PC-3 (cell line): ENCODE results near the gene UBXN1. TPM values are rescaled to one million over a fixed set of nuclear protein-coding genes. Genes with fewer than 3 reads are reported as not detected.
A peak's percentile ranks its signal among the peaks of the same experiment; 100 is the strongest.

Experiments used
- ATAC-seq: fragments of 200-7000 bp; cut with Tn5 transposase; 2 replicates; pipeline ENCODE4 v1.9.1; 2020; ENCODE audit warnings: mild to moderate bottlenecking, moderate library complexity
- BruUV-seq: library from RNA; stranded (reverse); fragments of 400-500 nt; replicated peaks from 2 replicates; lab custom pipeline; 2021; lab: Mats Ljungman, UMichigan
- CTCF ChIA-PET: fragments of 300-600 bp; sonication (Branson Sonifier 250); formaldehyde crosslinking; loops from one replicate; lab custom pipeline; 2022; ENCODE audit warnings: antibody characterized with exemption; lab: Charles Lee
- POLR2A ChIA-PET: fragments of 300-600 bp; sonication (Branson Sonifier 250); formaldehyde crosslinking; loops from one replicate; lab custom pipeline; 2022; ENCODE audit warnings: antibody characterized with exemption; ENCODE audit not compliant: unreplicated experiment; lab: Charles Lee
- DNase-seq: peaks from one replicate; pipeline ENCODE4 v3.0.0-alpha.2; 2015
- H2AFZ ChIP-seq: fragments of 300-600 bp; sonication (generic); 2 replicates; pipeline ENCODE4 v1.6.0; 2016; ENCODE audit warnings: antibody characterized with exemption, low read length
- H3F3A ChIP-seq: fragments of 300-600 bp; sonication (generic); one replicate; pipeline ENCODE4 v1.6.0; 2017; ENCODE audit warnings: antibody characterized with exemption, low read length, control low read depth, mild to moderate bottlenecking; ENCODE audit not compliant: unreplicated experiment
- H3K27ac ChIP-seq: fragments of 300-600 bp; sonication (generic); 2 replicates; pipeline ENCODE4 v1.5.1; 2016; ENCODE audit warnings: mild to moderate bottlenecking, low read length
- H3K27me3 ChIP-seq: fragments of 300-600 bp; sonication (generic); 2 replicates; pipeline ENCODE4 v1.6.1; 2016; ENCODE audit warnings: low read length, mixed read lengths
- H3K36me3 ChIP-seq: fragments of 300-600 bp; sonication (generic); 2 replicates; pipeline ENCODE4 v1.6.1; 2016; ENCODE audit warnings: low read depth, mixed run types, low read length, mixed read lengths
- H3K4me1 ChIP-seq: fragments of 300-600 bp; sonication (generic); 2 replicates; pipeline ENCODE4 v1.5.1; 2016; ENCODE audit warnings: low read length; ENCODE audit not compliant: insufficient read depth
- H3K4me2 ChIP-seq: fragments of 300-600 bp; sonication (generic); 2 replicates; pipeline ENCODE4 v1.6.0; 2016; ENCODE audit warnings: low read length
- H3K4me3 ChIP-seq: fragments of 300-600 bp; sonication (generic); 2 replicates; pipeline ENCODE4 v1.5.1; 2016; ENCODE audit warnings: mild to moderate bottlenecking, low read length, mixed read lengths
- H3K79me2 ChIP-seq: fragments of 300-600 bp; sonication (generic); 2 replicates; pipeline ENCODE4 v1.6.1; 2017; ENCODE audit warnings: low read length, mixed read lengths
- H3K9ac ChIP-seq: fragments of 300-600 bp; sonication (generic); 2 replicates; pipeline ENCODE4 v1.6.0; 2016; ENCODE audit warnings: mild to moderate bottlenecking, low read length
- H3K9me2 ChIP-seq: fragments of 300-600 bp; sonication (generic); replicated peaks from 2 replicates; pipeline ENCODE4 v1.6.1; 2016; ENCODE audit warnings: mixed run types, low read length, mixed read lengths
- H3K9me3 ChIP-seq: fragments of 300-600 bp; sonication (generic); 2 replicates; pipeline ENCODE4 v1.6.1; 2016; ENCODE audit warnings: low read length, mixed read lengths
- H4K20me1 ChIP-seq: fragments of 300-600 bp; sonication (generic); 2 replicates; pipeline ENCODE4 v1.6.1; 2016; ENCODE audit warnings: low read length, mixed read lengths
- CTCF ChIP-seq: fragments of 300-600 bp; sonication (generic); conservative IDR thresholded peaks from 2 replicates; pipeline ENCODE4 v1.5.1; 2017; ENCODE audit warnings: antibody characterized with exemption, low read depth, mild to moderate bottlenecking, low read length
- EZH2 ChIP-seq: fragments of 300-600 bp; sonication (generic); IDR thresholded peaks from one replicate; pipeline ENCODE4 v1.6.1; 2017; ENCODE audit warnings: antibody characterized with exemption, mild to moderate bottlenecking, low read length; ENCODE audit not compliant: unreplicated experiment
- EZH2phosphoT487 ChIP-seq: fragments of 300-600 bp; sonication (generic); IDR thresholded peaks from 2 replicates; pipeline ENCODE4 v1.6.1; 2018; ENCODE audit warnings: mild to moderate bottlenecking, antibody characterized with exemption, low read length, borderline replicate concordance
- intact Hi-C: fragments of 100-400 bp; cut with micrococcal nuclease; formaldehyde crosslinking; loops from 2 replicates; pipeline ENCODE4 v1.9.0; 2023
- total RNA-seq: library from RNA; depleted of rRNA; stranded (reverse); fragments of >200 nt; gene quantifications from 2 replicates; pipeline ENCODE4 v1.2.3, GENCODE V29; 2014

UBXN1 gene
- total RNA-seq, 1 experiment from 2014 or later = 190 TPM

GRCh38 chr11:62645671-62645945 lies 33.3 kb downstream of the UBXN1 start:
- BruUV-seq = no TSS peak
- ChIA-PET CTCF (no interaction called here), POLR2A (no interaction called here)
- no peaks in the 10 kb centered on the region for H3K9me3 ChIP-seq
- H4K20me1 ChIP-seq = no peaks in the 10 kb centered on the region
- H3K79me2 ChIP-seq = peaks cover 59% of the 10 kb centered on the region
- no peak for ATAC-seq
- peak overlapping the region; percentile 57 for H2AFZ ChIP-seq
- no peak for DNase-seq
- peak overlapping the region; percentile 95 for H3K4me3 ChIP-seq
- intact Hi-C loops = loop anchor here (5.0 kb wide), 1 partner anchor 33 kb away; the partner anchor contains the start of genes EML3 and ROM1
- peaks cover 30% of the 10 kb centered on the region for H3K36me3 ChIP-seq
- peak overlapping the region; percentile 95 for H3K9ac ChIP-seq
- TF ChIP-seq EZH2 = no peak
- no peak for TF ChIP-seq EZH2phosphoT487
- no peak for TF ChIP-seq CTCF
- no peaks in the 10 kb centered on the region for H3K27me3 ChIP-seq
- no peaks in the 10 kb centered on the region for H3F3A ChIP-seq
- peak overlapping the region; percentile 90 for H3K4me2 ChIP-seq
- peaks cover 10% of the 10 kb centered on the region for H3K4me1 ChIP-seq
- H3K9me2 ChIP-seq = no peaks in the 10 kb centered on the region
- H3K27ac ChIP-seq = peak overlapping the region; percentile 64

DNA sequence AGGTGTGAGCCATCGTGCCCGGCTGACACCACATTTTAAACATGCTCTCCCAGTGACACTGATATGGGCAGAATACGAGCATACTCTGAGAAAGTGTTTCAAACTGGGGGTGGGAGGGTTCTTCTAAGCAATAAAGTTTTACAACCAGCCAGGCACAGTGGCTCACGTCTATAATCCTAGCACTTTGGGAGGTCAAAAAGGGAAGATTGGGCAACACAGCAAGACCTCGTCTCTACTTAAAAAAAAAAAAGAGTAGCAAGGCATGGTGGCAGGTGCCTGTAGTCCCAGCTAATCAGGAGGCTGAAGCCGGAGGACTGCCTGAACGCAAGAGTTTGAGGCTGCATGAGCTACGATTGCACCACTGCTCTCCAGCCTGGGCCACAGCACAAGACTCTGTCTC lies 34.7 kb downstream of the UBXN1 start:
- POLR2A ChIA-PET = no interaction called here
- Histone ChIP-seq H3K4me3 (no peak overlapping the region), H3K4me2 (no peak overlapping the region), H3K27ac (no peak overlapping the region), H3K4me1 (peaks cover 10% of the 10 kb centered on the region), H4K20me1 (no peaks in the 10 kb centered on the region), H2AFZ (no peak overlapping the region), H3K36me3 (peaks cover 29% of the 10 kb centered on the region), H3F3A (no peaks in the 10 kb centered on the region), H3K9me3 (no peaks in the 10 kb centered on the region), H3K9me2 (no peaks in the 10 kb centered on the region), H3K27me3 (no peaks in the 10 kb centered on the region), H3K9ac (no peak overlapping the region), H3K79me2 (peaks cover 65% of the 10 kb centered on the region)
- TF ChIP-seq CTCF (no peak), EZH2phosphoT487 (no peak), EZH2 (no peak)
- BruUV-seq = no TSS peak
- ATAC-seq = no peak
- intact Hi-C loops = no loop called here
- DNase-seq = no peak
- CTCF ChIA-PET = no interaction called here

DNA sequence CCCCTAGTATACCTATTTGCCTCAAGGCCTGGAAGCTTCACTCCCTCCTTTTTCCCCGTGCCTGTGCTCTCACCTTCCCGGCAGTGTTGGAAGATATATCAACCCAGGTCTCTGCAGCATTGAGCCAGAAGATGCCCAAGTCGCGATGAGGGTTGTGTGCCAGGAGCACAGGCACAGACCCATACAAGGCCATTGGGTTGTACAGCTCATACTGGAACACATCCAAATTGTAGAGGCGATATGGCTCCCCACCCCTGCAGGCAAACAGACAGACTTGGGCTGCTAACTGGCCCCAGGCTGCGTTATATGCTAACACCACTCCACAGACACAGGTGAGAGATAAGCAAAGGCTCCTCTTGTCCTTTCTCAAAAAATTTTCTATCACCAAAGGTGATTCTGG lies 46.4 kb downstream of the UBXN1 start:
- no peak for DNase-seq
- intact Hi-C loops = no loop called here
- CTCF ChIA-PET = no interaction called here
- Histone ChIP-seq H3K9ac (no peak overlapping the region), H3F3A (no peaks in the 10 kb centered on the region), H3K9me2 (no peaks in the 10 kb centered on the region), H3K27me3 (no peaks in the 10 kb centered on the region), H2AFZ (no peak overlapping the region), H3K27ac (no peak overlapping the region), H4K20me1 (no peaks in the 10 kb centered on the region), H3K4me1 (no peaks in the 10 kb centered on the region), H3K4me2 (no peak overlapping the region), H3K79me2 (no peaks in the 10 kb centered on the region), H3K4me3 (no peak overlapping the region), H3K9me3 (no peaks in the 10 kb centered on the region), H3K36me3 (peaks cover 70% of the 10 kb centered on the region)
- BruUV-seq = no TSS peak
- POLR2A ChIA-PET = no interaction called here
- ATAC-seq = no peak
- no peak for TF ChIP-seq CTCF
- no peak for TF ChIP-seq EZH2phosphoT487
- no peak for TF ChIP-seq EZH2
